Liver (tissue), 9 donors: ENCODE measurements around the gene EXT2. TPM values are rescaled to one million over a fixed set of nuclear protein-coding genes. Genes with fewer than 3 reads are reported as not detected.

Source experiments
- DNase-seq: peaks from one replicate; pipeline ENCODE4 v3.0.0-alpha.2; 2017; ENCODE audit warnings: low spot score
- H3K27ac ChIP-seq, 2 donors: one replicate each; pipeline ENCODE4 v1.7.0; 2013; ENCODE audit warnings: inconsistent platforms in 2 of 2, low read length in 2 of 2, control low read depth in 1 of 2, low read depth in 1 of 2, mild to moderate bottlenecking in 1 of 2
- H3K27me3 ChIP-seq, 4 donors: one replicate each; pipeline versions ENCODE4 v1.6.1 to v1.7.0; 2013; ENCODE audit warnings: low read length in 3 of 4, inconsistent platforms in 1 of 4, mild to moderate bottlenecking in 1 of 4, moderate library complexity in 1 of 4; ENCODE audit not compliant: control insufficient read depth in 4 of 4, insufficient read depth in 4 of 4
- H3K36me3 ChIP-seq, 4 donors: one replicate each; pipeline versions ENCODE4 v1.6.1 to v1.7.0; 2013; ENCODE audit warnings: low read length in 3 of 4, mild to moderate bottlenecking in 3 of 4, low read depth in 1 of 4, moderate library complexity in 1 of 4; ENCODE audit not compliant: control insufficient read depth in 4 of 4, insufficient read depth in 3 of 4
- H3K4me1 ChIP-seq, 4 donors: one replicate each; pipeline versions ENCODE4 v1.6.1 to v1.7.0; 2013; ENCODE audit warnings: low read length in 3 of 4, mild to moderate bottlenecking in 3 of 4, moderate library complexity in 1 of 4; ENCODE audit not compliant: control insufficient read depth in 4 of 4, insufficient read depth in 4 of 4
- H3K4me3 ChIP-seq, 3 donors: one replicate each; pipeline versions ENCODE4 v1.6.1 to v1.7.0; 2013; ENCODE audit warnings: low read length in 3 of 3, control low read depth in 1 of 3, low read depth in 1 of 3, mild to moderate bottlenecking in 1 of 3
- H3K9ac ChIP-seq, 2 donors: one replicate each; pipeline ENCODE4 v1.7.0; 2013; ENCODE audit warnings: low read length in 2 of 2, mild to moderate bottlenecking in 2 of 2, moderate library complexity in 2 of 2, control low read depth in 1 of 2, low read depth in 1 of 2
- H3K9me3 ChIP-seq, 4 donors: one replicate each; pipeline versions ENCODE4 v1.6.1 to v1.7.0; 2013; ENCODE audit warnings: low read length in 3 of 4; ENCODE audit not compliant: control insufficient read depth in 4 of 4
- EGR1 ChIP-seq, 2 donors: IDR thresholded peaks; 2 replicates each; pipeline ENCODE4 v1.6.1; 2016 to 2018; ENCODE audit warnings: antibody characterized with exemption in 2 of 2, low read depth in 2 of 2
- FOXA1 ChIP-seq: IDR thresholded peaks from 2 replicates; pipeline ENCODE4 v1.6.1; 2016; ENCODE audit warnings: antibody characterized with exemption
- HNF4G ChIP-seq: IDR thresholded peaks from 2 replicates; pipeline ENCODE4 v1.6.1; 2016; ENCODE audit warnings: antibody characterized with exemption
- RAD21 ChIP-seq, 2 donors: IDR thresholded peaks; 2 replicates each; pipeline ENCODE4 v1.6.1; 2016; ENCODE audit warnings: antibody characterized with exemption in 2 of 2, mild to moderate bottlenecking in 2 of 2
- RXRA ChIP-seq, 2 donors: IDR thresholded peaks; 2 replicates each; pipeline ENCODE4 v1.6.1; 2017 to 2018; ENCODE audit warnings: antibody characterized with exemption in 2 of 2, mild to moderate bottlenecking in 1 of 2
- TAF1 ChIP-seq: conservative IDR thresholded peaks from 2 replicates; pipeline ENCODE4 v1.6.1; 2016; ENCODE audit warnings: antibody characterized with exemption, mild to moderate bottlenecking
- YY1 ChIP-seq: IDR thresholded peaks from 2 replicates; pipeline ENCODE4 v1.6.1; 2016; ENCODE audit warnings: antibody characterized with exemption, mild to moderate bottlenecking
- WGBS: extraction: QIAGEN DNeasy Blood & Tissue Kit; methylation state at CpG from one replicate; pipeline ENCODE4 v1.1.7; 2013; 5-methylcytosine and 5-hydroxymethylcytosine counted together
- polyA plus RNA-seq, 2 donors: library from polyadenylated mRNA; stranded (reverse) in 1 of 2; unstranded in 1 of 2; fragments of 200-250 nt in 1 of 2; fragments of >200 nt in 1 of 2; fragmentation: Nextera tagmentation in 1 of 2; extraction: Ambion mirVana in 1 of 2; gene quantifications; one replicate each; pipeline versions ENCODE4 v1.2.1 to v1.2.3, GENCODE V29; 2013 to 2015
- total RNA-seq, 2 donors: library from RNA; depleted of rRNA; stranded (reverse); fragments of >200 nt; gene quantifications; one replicate each; pipeline ENCODE4 v1.2.3, GENCODE V29; 2014
- TF ChIP-seq, protein P1 (sequence below): IDR thresholded peaks from 2 replicates; pipeline ENCODE4 v1.6.1; 2016; ENCODE audit warnings: antibody characterized with exemption
- TF ChIP-seq, protein P2 (sequence below): IDR thresholded peaks from 2 replicates; pipeline ENCODE4 v1.6.1; 2016; ENCODE audit warnings: antibody characterized with exemption, mild to moderate bottlenecking
- TF ChIP-seq, protein P3 (sequence below): fragments of 150-350 bp; IDR thresholded peaks from 2 replicates; pipeline ENCODE4 v1.5.1; 2017; ENCODE audit warnings: improper control_type of control experiment, low read depth, low read length; ENCODE audit not compliant: missing input control
- TF ChIP-seq, protein P4 (sequence below): IDR thresholded peaks from 2 replicates; pipeline ENCODE4 v1.6.1; 2016; ENCODE audit warnings: antibody characterized with exemption
- donor health status: healthy.
- donor health status: healthy.
- donor health status: healthy.
- donor health status: healthy.
- donor health status: healthy.

EXT2 gene
- total and polyA plus RNA-seq, 4 donors = 8.4 to 36.1 (median 29.8) TPM

DNA sequence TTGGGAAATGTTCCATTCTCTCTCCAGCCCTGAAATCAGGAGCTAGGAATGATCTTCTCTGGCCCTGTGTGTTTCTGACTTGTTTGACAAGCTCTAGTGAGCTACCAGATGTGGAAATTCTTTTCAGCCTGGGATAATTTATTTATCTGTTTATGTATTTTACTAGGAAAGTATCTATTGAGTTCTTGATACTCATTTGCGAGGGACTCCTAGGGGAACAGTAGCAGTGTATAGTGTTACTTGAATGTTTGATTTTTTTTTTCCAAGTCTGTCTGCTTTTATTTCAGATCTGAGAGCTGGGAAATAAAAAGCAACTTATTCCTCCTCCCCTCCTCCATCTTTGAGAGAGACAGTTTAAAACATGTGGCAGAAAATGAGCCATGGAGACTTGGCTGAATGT is 122.0 kb downstream of the EXT2 start:
- Histone ChIP-seq H3K27me3 (no peaks in the 10 kb centered on the region), H3K4me1 (no peaks in the 10 kb centered on the region), H3K9ac (no peak overlapping the region), H3K27ac (no peak overlapping the region), H3K9me3 (peaks cover 0 to 2% (median 0%) of the 10 kb centered on the region in 4 donors), H3K36me3 (no peaks in the 10 kb centered on the region), H3K4me3 (no peak overlapping the region)
- WGBS = 86% methylated on average over 1 of the region's 1 CpG
- TF ChIP-seq, protein P1, sequence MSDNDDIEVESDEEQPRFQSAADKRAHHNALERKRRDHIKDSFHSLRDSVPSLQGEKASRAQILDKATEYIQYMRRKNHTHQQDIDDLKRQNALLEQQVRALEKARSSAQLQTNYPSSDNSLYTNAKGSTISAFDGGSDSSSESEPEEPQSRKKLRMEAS = no peak
- no peak for TF ChIP-seq TAF1
- no peak for TF ChIP-seq YY1
- TF ChIP-seq, protein P2, sequence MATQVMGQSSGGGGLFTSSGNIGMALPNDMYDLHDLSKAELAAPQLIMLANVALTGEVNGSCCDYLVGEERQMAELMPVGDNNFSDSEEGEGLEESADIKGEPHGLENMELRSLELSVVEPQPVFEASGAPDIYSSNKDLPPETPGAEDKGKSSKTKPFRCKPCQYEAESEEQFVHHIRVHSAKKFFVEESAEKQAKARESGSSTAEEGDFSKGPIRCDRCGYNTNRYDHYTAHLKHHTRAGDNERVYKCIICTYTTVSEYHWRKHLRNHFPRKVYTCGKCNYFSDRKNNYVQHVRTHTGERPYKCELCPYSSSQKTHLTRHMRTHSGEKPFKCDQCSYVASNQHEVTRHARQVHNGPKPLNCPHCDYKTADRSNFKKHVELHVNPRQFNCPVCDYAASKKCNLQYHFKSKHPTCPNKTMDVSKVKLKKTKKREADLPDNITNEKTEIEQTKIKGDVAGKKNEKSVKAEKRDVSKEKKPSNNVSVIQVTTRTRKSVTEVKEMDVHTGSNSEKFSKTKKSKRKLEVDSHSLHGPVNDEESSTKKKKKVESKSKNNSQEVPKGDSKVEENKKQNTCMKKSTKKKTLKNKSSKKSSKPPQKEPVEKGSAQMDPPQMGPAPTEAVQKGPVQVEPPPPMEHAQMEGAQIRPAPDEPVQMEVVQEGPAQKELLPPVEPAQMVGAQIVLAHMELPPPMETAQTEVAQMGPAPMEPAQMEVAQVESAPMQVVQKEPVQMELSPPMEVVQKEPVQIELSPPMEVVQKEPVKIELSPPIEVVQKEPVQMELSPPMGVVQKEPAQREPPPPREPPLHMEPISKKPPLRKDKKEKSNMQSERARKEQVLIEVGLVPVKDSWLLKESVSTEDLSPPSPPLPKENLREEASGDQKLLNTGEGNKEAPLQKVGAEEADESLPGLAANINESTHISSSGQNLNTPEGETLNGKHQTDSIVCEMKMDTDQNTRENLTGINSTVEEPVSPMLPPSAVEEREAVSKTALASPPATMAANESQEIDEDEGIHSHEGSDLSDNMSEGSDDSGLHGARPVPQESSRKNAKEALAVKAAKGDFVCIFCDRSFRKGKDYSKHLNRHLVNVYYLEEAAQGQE = no peak
- TF ChIP-seq, protein P3, sequence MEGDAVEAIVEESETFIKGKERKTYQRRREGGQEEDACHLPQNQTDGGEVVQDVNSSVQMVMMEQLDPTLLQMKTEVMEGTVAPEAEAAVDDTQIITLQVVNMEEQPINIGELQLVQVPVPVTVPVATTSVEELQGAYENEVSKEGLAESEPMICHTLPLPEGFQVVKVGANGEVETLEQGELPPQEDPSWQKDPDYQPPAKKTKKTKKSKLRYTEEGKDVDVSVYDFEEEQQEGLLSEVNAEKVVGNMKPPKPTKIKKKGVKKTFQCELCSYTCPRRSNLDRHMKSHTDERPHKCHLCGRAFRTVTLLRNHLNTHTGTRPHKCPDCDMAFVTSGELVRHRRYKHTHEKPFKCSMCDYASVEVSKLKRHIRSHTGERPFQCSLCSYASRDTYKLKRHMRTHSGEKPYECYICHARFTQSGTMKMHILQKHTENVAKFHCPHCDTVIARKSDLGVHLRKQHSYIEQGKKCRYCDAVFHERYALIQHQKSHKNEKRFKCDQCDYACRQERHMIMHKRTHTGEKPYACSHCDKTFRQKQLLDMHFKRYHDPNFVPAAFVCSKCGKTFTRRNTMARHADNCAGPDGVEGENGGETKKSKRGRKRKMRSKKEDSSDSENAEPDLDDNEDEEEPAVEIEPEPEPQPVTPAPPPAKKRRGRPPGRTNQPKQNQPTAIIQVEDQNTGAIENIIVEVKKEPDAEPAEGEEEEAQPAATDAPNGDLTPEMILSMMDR = no peak
- no peak for TF ChIP-seq RAD21 (IDR thresholded peaks at IDR 0.05)
- no peak for TF ChIP-seq EGR1 (IDR thresholded peaks at IDR 0.05; ENCODE audit: low read depth in 2 of 2)
- TF ChIP-seq HNF4G = no peak
- no peak for DNase-seq

DNA sequence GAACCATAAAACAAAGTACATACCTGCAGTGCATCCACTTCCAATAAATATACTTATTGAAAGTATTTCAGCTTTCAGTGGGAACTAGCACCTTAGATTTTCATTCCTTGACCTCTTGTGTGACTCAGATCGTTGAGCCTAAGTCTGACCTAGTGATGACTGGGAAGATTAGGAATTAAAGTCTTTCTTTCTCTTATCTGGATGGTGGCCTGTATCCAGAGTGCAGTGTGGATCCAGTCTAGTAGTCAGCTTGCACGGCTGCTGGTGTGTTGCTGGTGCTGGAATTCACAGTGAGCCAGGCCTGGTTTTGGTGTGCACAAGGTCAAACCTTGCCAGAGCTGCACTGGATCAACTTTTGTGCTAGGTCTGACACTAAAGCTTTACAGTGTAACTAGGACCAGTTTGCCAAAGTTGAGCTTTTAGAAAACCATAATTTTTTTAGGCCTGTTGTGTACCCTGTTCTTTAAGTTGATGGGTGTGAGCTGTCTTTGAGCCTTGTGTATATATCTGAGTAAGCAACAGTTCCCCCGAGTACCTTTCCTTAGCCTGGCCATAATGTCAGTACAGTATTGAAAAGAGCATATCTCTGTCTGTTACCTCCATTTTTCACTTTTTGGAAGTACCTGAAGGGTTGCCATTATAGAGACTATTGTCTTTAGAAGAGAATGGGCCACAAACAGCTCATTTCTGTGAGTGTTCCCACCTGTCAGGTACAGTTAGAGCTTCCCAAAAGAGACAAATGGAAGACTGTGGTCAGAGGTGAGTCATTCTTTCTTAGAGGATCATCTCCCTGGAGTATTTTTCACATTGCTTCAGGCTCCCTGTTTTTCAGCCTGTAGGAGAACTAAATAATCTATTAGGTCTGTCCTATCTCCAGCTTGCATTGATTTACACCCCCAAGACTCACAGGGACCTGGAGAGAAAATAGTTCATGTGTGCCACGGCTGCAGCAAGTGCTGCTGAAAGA is 124.6 kb downstream of the EXT2 start:
- H3K9ac ChIP-seq = no peak overlapping the region
- WGBS = 92% methylated on average over 4 of the region's 4 CpGs
- H3K27ac ChIP-seq = no peak overlapping the region
- no peaks in the 10 kb centered on the region for H3K4me1 ChIP-seq
- H3K9me3 ChIP-seq = no peaks in the 10 kb centered on the region
- no peak for DNase-seq
- H3K4me3 ChIP-seq = no peak overlapping the region
- TF ChIP-seq RXRA (IDR thresholded peaks at IDR 0.05) (no peak), FOXA1 (no peak)
- no peaks in the 10 kb centered on the region for H3K36me3 ChIP-seq
- no peaks in the 10 kb centered on the region for H3K27me3 ChIP-seq

DNA sequence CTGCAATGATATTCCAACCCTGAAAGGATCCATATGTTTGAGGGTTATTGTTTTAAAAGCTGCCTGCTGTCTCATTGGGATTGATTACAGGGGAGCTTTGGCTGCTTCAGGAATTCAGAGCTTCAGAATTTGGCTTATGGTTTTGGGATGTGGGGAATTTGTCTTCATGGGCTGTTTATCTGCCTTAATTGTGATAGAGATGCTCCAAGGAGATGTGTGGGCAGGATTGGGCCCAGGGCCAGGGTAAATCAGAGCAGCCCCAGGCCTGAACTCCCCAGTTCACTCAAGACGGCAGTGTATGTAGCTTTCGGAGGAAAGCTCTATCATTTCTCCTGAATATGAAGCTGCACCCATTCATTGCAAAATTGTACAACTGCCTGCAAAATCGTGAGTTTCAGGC is 126.0 kb downstream of the EXT2 start:
- no peak for DNase-seq
- H3K27me3 ChIP-seq = no peaks in the 10 kb centered on the region
- H3K9me3 ChIP-seq = no peaks in the 10 kb centered on the region
- WGBS = 91% methylated on average over 3 of the region's 3 CpGs
- no peaks in the 10 kb centered on the region for H3K36me3 ChIP-seq
- H3K27ac ChIP-seq = no peak overlapping the region
- H3K4me3 ChIP-seq = no peak overlapping the region
- H3K9ac ChIP-seq = no peak overlapping the region
- no peaks in the 10 kb centered on the region for H3K4me1 ChIP-seq
- TF ChIP-seq, protein P2 = no peak
- TF ChIP-seq, protein P3 = no peak
- TF ChIP-seq FOXA1 (no peak), YY1 (no peak), HNF4G (no peak)
- TF ChIP-seq, protein P4, sequence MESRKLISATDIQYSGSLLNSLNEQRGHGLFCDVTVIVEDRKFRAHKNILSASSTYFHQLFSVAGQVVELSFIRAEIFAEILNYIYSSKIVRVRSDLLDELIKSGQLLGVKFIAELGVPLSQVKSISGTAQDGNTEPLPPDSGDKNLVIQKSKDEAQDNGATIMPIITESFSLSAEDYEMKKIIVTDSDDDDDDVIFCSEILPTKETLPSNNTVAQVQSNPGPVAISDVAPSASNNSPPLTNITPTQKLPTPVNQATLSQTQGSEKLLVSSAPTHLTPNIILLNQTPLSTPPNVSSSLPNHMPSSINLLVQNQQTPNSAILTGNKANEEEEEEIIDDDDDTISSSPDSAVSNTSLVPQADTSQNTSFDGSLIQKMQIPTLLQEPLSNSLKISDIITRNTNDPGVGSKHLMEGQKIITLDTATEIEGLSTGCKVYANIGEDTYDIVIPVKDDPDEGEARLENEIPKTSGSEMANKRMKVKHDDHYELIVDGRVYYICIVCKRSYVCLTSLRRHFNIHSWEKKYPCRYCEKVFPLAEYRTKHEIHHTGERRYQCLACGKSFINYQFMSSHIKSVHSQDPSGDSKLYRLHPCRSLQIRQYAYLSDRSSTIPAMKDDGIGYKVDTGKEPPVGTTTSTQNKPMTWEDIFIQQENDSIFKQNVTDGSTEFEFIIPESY = no peak
